IPS-20b (cell line): Measurements from ENCODE around the gene ARHGAP42.
A peak's percentile ranks its signal among the peaks of the same experiment; 100 is the strongest.

Source experiments
- H3K27ac ChIP-seq: one replicate; pipeline ENCODE4 v1.5.1; 2013; ENCODE audit warnings: low read length
- H3K27me3 ChIP-seq: 2 replicates; pipeline ENCODE4 v1.6.1; 2013; ENCODE audit warnings: mild to moderate bottlenecking, low read length, inconsistent platforms; ENCODE audit not compliant: insufficient read depth
- H3K36me3 ChIP-seq: 2 replicates; pipeline ENCODE4 v1.6.1; 2013; ENCODE audit warnings: low read depth, mild to moderate bottlenecking, inconsistent platforms, low read length, moderate library complexity; ENCODE audit not compliant: insufficient read depth
- H3K4me1 ChIP-seq: 2 replicates; pipeline ENCODE4 v1.6.1; 2013; ENCODE audit warnings: mild to moderate bottlenecking, control low read depth, inconsistent platforms, low read length, moderate library complexity; ENCODE audit not compliant: insufficient read depth
- H3K4me3 ChIP-seq: 2 replicates; pipeline ENCODE4 v1.5.1; 2013; ENCODE audit warnings: mild to moderate bottlenecking, low read length, inconsistent platforms
- H3K9ac ChIP-seq: 2 replicates; pipeline ENCODE4 v1.6.1; 2013; ENCODE audit warnings: low read depth, mild to moderate bottlenecking, inconsistent platforms, low read length, moderate library complexity
- H3K9me3 ChIP-seq: 2 replicates; pipeline ENCODE4 v1.6.1; 2013; ENCODE audit warnings: mild to moderate bottlenecking, low read depth, low read length, inconsistent platforms; ENCODE audit not compliant: insufficient read depth

ARHGAP42 gene

GRCh38 chr11:100788561-100789295 lies 101.6 kb downstream of the ARHGAP42 start:
- no peak overlapping the region for H3K4me3 ChIP-seq
- H3K36me3 ChIP-seq: no peaks in the 10 kb centered on the region
- peaks cover 39% of the 10 kb centered on the region for H3K4me1 ChIP-seq
- no peak overlapping the region for H3K9ac ChIP-seq
- no peaks in the 10 kb centered on the region for H3K9me3 ChIP-seq
- H3K27ac ChIP-seq: no peak overlapping the region
- no peaks in the 10 kb centered on the region for H3K27me3 ChIP-seq

GRCh38 chr11:100789500-100789899 lies 102.4 kb downstream of the ARHGAP42 start:
- Histone ChIP-seq H3K9ac (peak overlapping the region; percentile 39; the same call in 1 of the 2 replicates), H3K27me3 (no peaks in the 10 kb centered on the region), H3K4me1 (peaks cover 41% of the 10 kb centered on the region), H3K4me3 (no peak overlapping the region), H3K9me3 (no peaks in the 10 kb centered on the region), H3K27ac (peak overlapping the region; percentile 79), H3K36me3 (no peaks in the 10 kb centered on the region)

- no peak overlapping the region for H3K4me3 ChIP-seq
- H3K27me3 ChIP-seq: no peaks in the 10 kb centered on the region
- H3K27ac ChIP-seq: peak overlapping the region; percentile 79
- peaks cover 35% of the 10 kb centered on the region for H3K4me1 ChIP-seq
- no peaks in the 10 kb centered on the region for H3K36me3 ChIP-seq
- no peaks in the 10 kb centered on the region for H3K9me3 ChIP-seq
- H3K9ac ChIP-seq: peak overlapping the region; percentile 39; the same call in 1 of the 2 replicates
Observed at GRCh38 chr11:100790073-100790472, 103.0 kb downstream of the ARHGAP42 start.

GRCh38 chr11:100791103-100791502 lies 104.0 kb downstream of the ARHGAP42 start:
- no peaks in the 10 kb centered on the region for H3K9me3 ChIP-seq
- H3K27me3 ChIP-seq: no peaks in the 10 kb centered on the region
- no peaks in the 10 kb centered on the region for H3K36me3 ChIP-seq
- peak overlapping the region; percentile 57 for H3K9ac ChIP-seq
- H3K4me1 ChIP-seq: peaks cover 27% of the 10 kb centered on the region
- peak overlapping the region; percentile 50 for H3K4me3 ChIP-seq
- H3K27ac ChIP-seq: peak overlapping the region; percentile 90

- no peaks in the 10 kb centered on the region for H3K9me3 ChIP-seq
- peak overlapping the region; percentile 43; the same call in 1 of the 2 replicates for H3K4me3 ChIP-seq
- no peaks in the 10 kb centered on the region for H3K27me3 ChIP-seq
- peak overlapping the region; percentile 68; the same call in 1 of the 2 replicates for H3K9ac ChIP-seq
- peak overlapping the region; percentile 90 for H3K27ac ChIP-seq
- no peaks in the 10 kb centered on the region for H3K36me3 ChIP-seq
- H3K4me1 ChIP-seq: peaks cover 27% of the 10 kb centered on the region
Observed at GRCh38 chr11:100791860-100792259, 104.8 kb downstream of the ARHGAP42 start.

GRCh38 chr11:100793525-100793924 lies 106.4 kb downstream of the ARHGAP42 start:
- Histone ChIP-seq H3K36me3 (no peaks in the 10 kb centered on the region), H3K4me3 (no peak overlapping the region), H3K9ac (no peak overlapping the region), H3K27me3 (no peaks in the 10 kb centered on the region), H3K27ac (no peak overlapping the region), H3K9me3 (no peaks in the 10 kb centered on the region), H3K4me1 (peaks cover 27% of the 10 kb centered on the region)

GRCh38 chr11:100794446-100794845 lies 107.4 kb downstream of the ARHGAP42 start:
- H3K4me1 ChIP-seq: peaks cover 24% of the 10 kb centered on the region
- no peak overlapping the region for H3K27ac ChIP-seq
- no peaks in the 10 kb centered on the region for H3K36me3 ChIP-seq
- no peaks in the 10 kb centered on the region for H3K27me3 ChIP-seq
- no peaks in the 10 kb centered on the region for H3K9me3 ChIP-seq
- H3K9ac ChIP-seq: no peak overlapping the region
- H3K4me3 ChIP-seq: no peak overlapping the region

GRCh38 chr11:100799445-100799844 lies 112.4 kb downstream of the ARHGAP42 start:
- no peak overlapping the region for H3K27ac ChIP-seq

GRCh38 chr11:100800202-100800601 lies 113.1 kb downstream of the ARHGAP42 start:
- H3K4me1 ChIP-seq: no peaks in the 10 kb centered on the region; the same call in 1 of the 2 replicates
- H3K9ac ChIP-seq: no peak overlapping the region
- H3K27me3 ChIP-seq: no peaks in the 10 kb centered on the region
- no peaks in the 10 kb centered on the region for H3K36me3 ChIP-seq
- H3K27ac ChIP-seq: no peak overlapping the region
- no peak overlapping the region for H3K4me3 ChIP-seq
- no peaks in the 10 kb centered on the region for H3K9me3 ChIP-seq

More at GRCh38 chr11:100799445-100799844, 112.4 kb downstream of the ARHGAP42 start:
- Histone ChIP-seq H3K9me3 (no peaks in the 10 kb centered on the region), H3K4me1 (peaks cover under 1% of the 10 kb centered on the region; the same call in 1 of the 2 replicates), H3K36me3 (no peaks in the 10 kb centered on the region), H3K4me3 (no peak overlapping the region), H3K9ac (no peak overlapping the region), H3K27me3 (no peaks in the 10 kb centered on the region)

- H3K9ac ChIP-seq: no peak overlapping the region
- no peak overlapping the region for H3K4me3 ChIP-seq
- H3K27me3 ChIP-seq: no peaks in the 10 kb centered on the region
- no peaks in the 10 kb centered on the region for H3K9me3 ChIP-seq
- H3K36me3 ChIP-seq: no peaks in the 10 kb centered on the region
- H3K4me1 ChIP-seq: no peaks in the 10 kb centered on the region; the same call in 1 of the 2 replicates
- no peak overlapping the region for H3K27ac ChIP-seq
Observed at GRCh38 chr11:100801225-100801999, 114.3 kb downstream of the ARHGAP42 start.

GRCh38 chr11:100805506-100806199 lies 118.6 kb downstream of the ARHGAP42 start:
- Histone ChIP-seq H3K36me3 (no peaks in the 10 kb centered on the region), H3K9me3 (no peaks in the 10 kb centered on the region), H3K4me1 (peaks cover 7% of the 10 kb centered on the region; the same call in 1 of the 2 replicates), H3K27ac (no peak overlapping the region), H3K27me3 (no peaks in the 10 kb centered on the region), H3K9ac (no peak overlapping the region), H3K4me3 (no peak overlapping the region)
